ENCODE measurements around the gene TRDMT1. TPM values are rescaled to one million over a fixed set of nuclear protein-coding genes. Genes with fewer than 3 reads are reported as not detected.

Gene TRDMT1
- polyA plus RNA-seq, 1 donor from 2014 or later: 25.4 TPM

GRCh38 chr10:17123961-17124360 is 77.5 kb downstream of the TRDMT1 start:
- Histone ChIP-seq H2AFZ (ENCODE audit: low read depth, low read length) (no peak overlapping the region), H4K20me1 (ENCODE audit: insufficient read depth) (no peaks in the 10 kb centered on the region), H3K9me2 (ENCODE audit: insufficient read depth, low read length) (no peaks in the 10 kb centered on the region), H3K4me3 (ENCODE audit: low read length) (no peak overlapping the region), H3K9ac (ENCODE audit: low read length) (no peak overlapping the region), H3K36me3 (ENCODE audit: insufficient read depth, low read length) (no peaks in the 10 kb centered on the region), H3K27ac (ENCODE audit: low read length) (no peak overlapping the region), H3K27me3 (ENCODE audit: insufficient read depth, low read depth, low read length) (no peaks in the 10 kb centered on the region), H3K79me2 (replicated peaks; ENCODE audit: insufficient read depth, low read length) (no peaks in the 10 kb centered on the region), H3K9me3 (ENCODE audit: low read length) (no peaks in the 10 kb centered on the region), H3K4me2 (ENCODE audit: low read length) (no peak overlapping the region), H3F3A (ENCODE audit: insufficient read depth, low read length, poor library complexity, severe bottlenecking) (no peaks in the 10 kb centered on the region)
- no peak for TF ChIP-seq REST (IDR thresholded peaks at IDR 0.05; ENCODE audit: borderline replicate concordance)
- no peak for TF ChIP-seq TAF1 (IDR thresholded peaks at IDR 0.05; ENCODE audit: low read depth)
- no peak for TF ChIP-seq RAD21 (conservative IDR thresholded peaks at IDR 0.05)
- no peak for TF ChIP-seq EZH2 (IDR thresholded peaks at IDR 0.05; ENCODE audit: borderline replicate concordance, insufficient read depth, low read length, poor library complexity, severe bottlenecking)
- no peak for TF ChIP-seq CTCF (IDR thresholded peaks at IDR 0.05; ENCODE audit: poor library complexity, severe bottlenecking)
- TF ChIP-seq EP300 (conservative IDR thresholded peaks at IDR 0.05; ENCODE audit: poor library complexity, severe bottlenecking): no peak
- TF ChIP-seq POLR2AphosphoS5 (IDR thresholded peaks at IDR 0.05): no peak
- TF ChIP-seq MXI1 (conservative IDR thresholded peaks at IDR 0.05; ENCODE audit: poor library complexity, severe bottlenecking): no peak

GRCh38 chr10:17122726-17123661 is 78.5 kb downstream of the TRDMT1 start:
- no peak overlapping the region for H3K27ac ChIP-seq (ENCODE audit: low read length)
- no peaks in the 10 kb centered on the region for H4K20me1 ChIP-seq (ENCODE audit: insufficient read depth)
- no peak overlapping the region for H3K4me3 ChIP-seq (ENCODE audit: low read length)
- H3K4me2 ChIP-seq (ENCODE audit: low read length): no peak overlapping the region
- H3K79me2 ChIP-seq (replicated peaks; ENCODE audit: insufficient read depth, low read length): no peaks in the 10 kb centered on the region
- H3F3A ChIP-seq (ENCODE audit: insufficient read depth, low read length, poor library complexity, severe bottlenecking): no peaks in the 10 kb centered on the region
- H3K36me3 ChIP-seq (ENCODE audit: insufficient read depth, low read length): no peaks in the 10 kb centered on the region
- H2AFZ ChIP-seq (ENCODE audit: low read depth, low read length): no peak overlapping the region
- H3K27me3 ChIP-seq (ENCODE audit: insufficient read depth, low read depth, low read length): no peaks in the 10 kb centered on the region
- TF ChIP-seq REST (IDR thresholded peaks at IDR 0.05; ENCODE audit: borderline replicate concordance) (no peak), EZH2 (IDR thresholded peaks at IDR 0.05; ENCODE audit: borderline replicate concordance, insufficient read depth, low read length, poor library complexity, severe bottlenecking) (no peak), MXI1 (conservative IDR thresholded peaks at IDR 0.05; ENCODE audit: poor library complexity, severe bottlenecking) (no peak), TAF1 (IDR thresholded peaks at IDR 0.05; ENCODE audit: low read depth) (no peak), CTCF (IDR thresholded peaks at IDR 0.05; ENCODE audit: poor library complexity, severe bottlenecking) (no peak), RAD21 (conservative IDR thresholded peaks at IDR 0.05) (no peak), SMC3 (conservative IDR thresholded peaks at IDR 0.05; ENCODE audit: poor library complexity) (no peak), POLR2AphosphoS5 (IDR thresholded peaks at IDR 0.05) (no peak), EP300 (conservative IDR thresholded peaks at IDR 0.05; ENCODE audit: poor library complexity, severe bottlenecking) (no peak)
- no peaks in the 10 kb centered on the region for H3K9me2 ChIP-seq (ENCODE audit: insufficient read depth, low read length)
- H3K9me3 ChIP-seq (ENCODE audit: low read length): no peaks in the 10 kb centered on the region
- H3K9ac ChIP-seq (ENCODE audit: low read length): no peak overlapping the region
